Activated CD8-positive, alpha-beta memory T cell treated with anti-CD3 and anti-CD28 coated beads for 4 hours (primary cell): ENCODE measurements around the gene S100A2.

Experiments used
- DNase-seq, 2 donors: peaks; one replicate each; pipeline ENCODE4 v3.0.0-alpha.2; 2020; ENCODE audit warnings: low read depth in 2 of 2

Gene S100A2

GRCh38 chr1:153565529-153566374 is at the start of gene S100A2:
TSS of gene S100A2 (minus strand) at chr1:153565844. CDS start at chr1:153563877, 1,967 bp downstream.
- peak in 1 of 2 donors; percentile 21 for DNase-seq

- DNase-seq = no peak
Observed at GRCh38 chr1:153615406-153615805, 49.8 kb upstream of the S100A2 start.

GRCh38 chr1:153614906-153615305 is 49.3 kb upstream of the S100A2 start:
- no peak for DNase-seq

- DNase-seq = no peak
Observed at GRCh38 chr1:153614189-153614900, 48.7 kb upstream of the S100A2 start.

- no peak for DNase-seq
Observed at GRCh38 chr1:153613406-153613805, 47.8 kb upstream of the S100A2 start.

- DNase-seq = no peak
Observed at GRCh38 chr1:153612755-153613331, 47.2 kb upstream of the S100A2 start, which contains the start of gene S100A16. TSS of gene S100A16 (minus strand) at chr1:153613137. CDS start at chr1:153608151, 4,986 bp downstream.

- DNase-seq = no peak
Observed at GRCh38 chr1:153612111-153612754, 46.6 kb upstream of the S100A2 start.

GRCh38 chr1:153611356-153611755 is 45.7 kb upstream of the S100A2 start:
- no peak for DNase-seq

- no peak for DNase-seq
Observed at GRCh38 chr1:153610811-153611301, 45.2 kb upstream of the S100A2 start.

GRCh38 chr1:153610334-153610733 is 44.7 kb upstream of the S100A2 start:
- no peak for DNase-seq

- no peak for DNase-seq
Observed at GRCh38 chr1:153609585-153609907, 43.9 kb upstream of the S100A2 start.

GRCh38 chr1:153608742-153609584 is 43.3 kb upstream of the S100A2 start:
- DNase-seq = no peak

GRCh38 chr1:153608089-153608682 is 42.5 kb upstream of the S100A2 start:
- no peak for DNase-seq

GRCh38 chr1:153607381-153607780 is 41.7 kb upstream of the S100A2 start:
- no peak for DNase-seq

- no peak for DNase-seq
Observed at GRCh38 chr1:153606194-153606593, 40.5 kb upstream of the S100A2 start.

- no peak for DNase-seq
Observed at GRCh38 chr1:153602749-153603148, 37.1 kb upstream of the S100A2 start.

GRCh38 chr1:153599847-153600246 is 34.2 kb upstream of the S100A2 start:
- no peak for DNase-seq

- DNase-seq = no peak
Observed at GRCh38 chr1:153598309-153599172, 32.9 kb upstream of the S100A2 start.

- DNase-seq = no peak
Observed at GRCh38 chr1:153597206-153597605, 31.6 kb upstream of the S100A2 start.

- no peak for DNase-seq
Observed at GRCh38 chr1:153592748-153593147, 27.1 kb upstream of the S100A2 start.
